Prostate gland (tissue), 2 donors: Measurements from ENCODE around the gene FXYD7. TPM values are rescaled to one million over a fixed set of nuclear protein-coding genes. Genes with fewer than 3 reads are reported as not detected.

Experiments used
- DNase-seq: peaks from one replicate; pipeline ENCODE4 v3.0.0-alpha.2; 2019; ENCODE audit warnings: low spot score
- H3K27ac ChIP-seq, 2 donors: fragments of 200-600 bp; sonication (generic); 2 replicates each; pipeline ENCODE4 v1.5.1; 2017 to 2019
- H3K27me3 ChIP-seq: fragments of 200-600 bp; sonication (generic); replicated peaks from 2 replicates; pipeline ENCODE4 v1.5.1; 2019; ENCODE audit not compliant: insufficient read depth
- H3K36me3 ChIP-seq, 2 donors: fragments of 200-600 bp; sonication (generic); 1 replicate in 1 of 2; 2 replicates in 1 of 2; pipeline versions ENCODE4 v1.5.1 to v1.8.1; 2017 to 2019
- H3K4me1 ChIP-seq: fragments of 200-600 bp; sonication (generic); replicated peaks from 2 replicates; pipeline ENCODE4 v1.5.1; 2019
- H3K4me3 ChIP-seq, 2 donors: fragments of 200-600 bp; sonication (generic); 2 replicates each; pipeline ENCODE4 v1.5.1; 2017 to 2019
- H3K9me3 ChIP-seq: fragments of 200-600 bp; sonication (generic); 2 replicates; pipeline ENCODE4 v1.5.1; 2017
- CTCF ChIP-seq, 4 experiments: fragments of 200-600 bp in 2 of 4; fragments of 450-650 bp in 2 of 4; sonication (generic) in 2 of 4; IDR thresholded peaks; 1 replicate in 3 of 4; 2 replicates in 1 of 4; pipeline ENCODE4 v1.5.1; 2016 to 2019; ENCODE audit warnings: antibody characterized with exemption in 4 of 4, mild to moderate bottlenecking in 2 of 4, moderate library complexity in 2 of 4
- POLR2A ChIP-seq: fragments of 450-650 bp; IDR thresholded peaks from one replicate; pipeline ENCODE4 v1.6.1; 2016; ENCODE audit warnings: antibody characterized with exemption, mild to moderate bottlenecking
- POLR2AphosphoS5 ChIP-seq: sonication (generic); formaldehyde crosslinking; IDR thresholded peaks from one replicate; pipeline ENCODE4 v1.6.1; 2017; ENCODE audit warnings: antibody characterized with exemption
- WGBS: methylation state at CpG from one replicate; pipeline ENCODE4 v1.1.5; 2018; 5-methylcytosine and 5-hydroxymethylcytosine counted together
- intact Hi-C: fragments of 100-400 bp; cut with DNase I; formaldehyde crosslinking; loops from one replicate; pipeline ENCODE4 v1.14.2; 2022
- total RNA-seq, 2 donors: library from RNA; depleted of rRNA; stranded (reverse); fragments of >200 nt; gene quantifications; one replicate each; pipeline ENCODE4 v1.1.0, GENCODE V29; 2016

The FXYD7 gene
- total RNA-seq, 2 donors from 2014 or later: not detected

- Histone ChIP-seq H3K4me1 (no peaks in the 10 kb centered on the region), H3K36me3 (no peaks in the 10 kb centered on the region), H3K27me3 (no peaks in the 10 kb centered on the region), H3K4me3 (no peak overlapping the region), H3K9me3 (no peaks in the 10 kb centered on the region), H3K27ac (no peak overlapping the region)
- intact Hi-C loops: no loop called here
- WGBS: 88% methylated on average over 9 of the region's 9 CpGs
- no peak for DNase-seq
- no peak for TF ChIP-seq POLR2A
- no peak for TF ChIP-seq POLR2AphosphoS5
- no peak for TF ChIP-seq CTCF (IDR thresholded peaks at IDR 0.05)
Measured at GRCh38 chr19:35160629-35161433, 17.8 kb downstream of the FXYD7 start.

- no peaks in the 10 kb centered on the region for H3K9me3 ChIP-seq
- no peak for TF ChIP-seq CTCF (IDR thresholded peaks at IDR 0.05)
- no peak for TF ChIP-seq POLR2AphosphoS5
- no peak for TF ChIP-seq POLR2A
- no peaks in the 10 kb centered on the region for H3K36me3 ChIP-seq
- H3K4me1 ChIP-seq: no peaks in the 10 kb centered on the region
- intact Hi-C loops: no loop called here
- no peaks in the 10 kb centered on the region for H3K27me3 ChIP-seq
- H3K4me3 ChIP-seq: no peak overlapping the region
- 69% methylated on average over 2 of the region's 2 CpGs for WGBS
- DNase-seq: no peak
- H3K27ac ChIP-seq: no peak overlapping the region
Measured at GRCh38 chr19:35161434-35161743, 18.3 kb downstream of the FXYD7 start.

- intact Hi-C loops: no loop called here
- no peak overlapping the region for H3K27ac ChIP-seq
- WGBS: 85% methylated on average over 6 of the region's 6 CpGs
- H3K4me1 ChIP-seq: no peaks in the 10 kb centered on the region
- no peak for TF ChIP-seq POLR2AphosphoS5
- no peak for TF ChIP-seq POLR2A
- TF ChIP-seq CTCF (IDR thresholded peaks at IDR 0.05): no peak
- no peak for DNase-seq
- H3K36me3 ChIP-seq: no peaks in the 10 kb centered on the region
- H3K27me3 ChIP-seq: no peaks in the 10 kb centered on the region
- H3K4me3 ChIP-seq: no peak overlapping the region
- no peaks in the 10 kb centered on the region for H3K9me3 ChIP-seq
Measured at GRCh38 chr19:35162471-35163326, 19.6 kb downstream of the FXYD7 start.

GRCh38 chr19:35164418-35164817 is 21.4 kb downstream of the FXYD7 start:
- 87% methylated on average over 2 of the region's 2 CpGs for WGBS

GRCh38 chr19:35165200-35166058 is 22.4 kb downstream of the FXYD7 start:
- no peak overlapping the region for H3K4me3 ChIP-seq
- no peaks in the 10 kb centered on the region for H3K9me3 ChIP-seq
- WGBS: 77% methylated on average over 5 of the region's 5 CpGs
- intact Hi-C loops: no loop called here
- no peaks in the 10 kb centered on the region for H3K36me3 ChIP-seq
- no peak overlapping the region for H3K27ac ChIP-seq
- no peaks in the 10 kb centered on the region for H3K4me1 ChIP-seq
- TF ChIP-seq POLR2AphosphoS5 (no peak), CTCF (IDR thresholded peaks at IDR 0.05) (no peak), POLR2A (no peak)
- no peaks in the 10 kb centered on the region for H3K27me3 ChIP-seq
- DNase-seq: no peak

More at GRCh38 chr19:35164418-35164817, 21.4 kb downstream of the FXYD7 start:
- no peaks in the 10 kb centered on the region for H3K4me1 ChIP-seq
- H3K27ac ChIP-seq: no peak overlapping the region
- H3K36me3 ChIP-seq: no peaks in the 10 kb centered on the region
- no peak for TF ChIP-seq POLR2AphosphoS5
- no peak overlapping the region for H3K4me3 ChIP-seq
- no peaks in the 10 kb centered on the region for H3K27me3 ChIP-seq
- intact Hi-C loops: no loop called here
- no peak for DNase-seq
- H3K9me3 ChIP-seq: no peaks in the 10 kb centered on the region
